SK-N-SH treated with all-trans-retinoic acid at 6 μM for 48 hours (cell line): Measurements from ENCODE around the gene BACH2.

ENCODE experiments used
- ARNTL ChIP-seq: fragments of 450-650 bp; formaldehyde crosslinking; IDR thresholded peaks from 2 replicates; pipeline ENCODE4 v1.5.0; 2020; ENCODE audit warnings: low read depth, mild to moderate bottlenecking, moderate library complexity, borderline replicate concordance
- ESRRG ChIP-seq: fragments of 250-450 bp; sonication (Bioruptor Pico); IDR thresholded peaks from 2 replicates; pipeline ENCODE4 v1.6.1; 2021; ENCODE audit warnings: mild to moderate bottlenecking
- GLIS3 ChIP-seq: fragments of 250-450 bp; sonication (Bioruptor Pico); IDR thresholded peaks from 2 replicates; pipeline ENCODE4 v1.5.0; 2020; ENCODE audit warnings: mild to moderate bottlenecking, moderate library complexity
- RARB ChIP-seq: fragments of 250-450 bp; sonication (Bioruptor Pico); IDR thresholded peaks from 2 replicates; pipeline ENCODE4 v1.8.0; 2021; ENCODE audit warnings: mild to moderate bottlenecking, moderate library complexity
- SNAI2 ChIP-seq: fragments of 250-450 bp; sonication (Bioruptor Pico); IDR thresholded peaks from 2 replicates; pipeline ENCODE4 v1.5.0; 2020; ENCODE audit warnings: mild to moderate bottlenecking, moderate library complexity
- ZFP3 ChIP-seq: fragments of 250-450 bp; sonication (Bioruptor Pico); IDR thresholded peaks from 2 replicates; pipeline ENCODE4 v1.5.0; 2020; ENCODE audit warnings: mild to moderate bottlenecking, moderate library complexity
- ZFP30 ChIP-seq: fragments of 450-650 bp; formaldehyde crosslinking; IDR thresholded peaks from 2 replicates; pipeline ENCODE4 v1.5.0; 2022; ENCODE audit warnings: mild to moderate bottlenecking, moderate library complexity
- ZNF565 ChIP-seq: fragments of 450-650 bp; formaldehyde crosslinking; conservative IDR thresholded peaks from 2 replicates; pipeline ENCODE4 v1.5.0; 2020; ENCODE audit warnings: low read depth, mild to moderate bottlenecking, moderate library complexity
- ZNF70 ChIP-seq: fragments of 450-650 bp; formaldehyde crosslinking; IDR thresholded peaks from 2 replicates; pipeline ENCODE4 v1.5.0; 2020; ENCODE audit warnings: mild to moderate bottlenecking, moderate library complexity
- TF ChIP-seq, protein P1 (sequence below): fragments of 250-450 bp; sonication (Bioruptor Pico); IDR thresholded peaks from 2 replicates; pipeline ENCODE4 v1.8.0; 2021; ENCODE audit warnings: low read depth, mild to moderate bottlenecking, moderate library complexity, borderline replicate concordance
- TF ChIP-seq, protein P2 (sequence below): fragments of 250-450 bp; sonication (Bioruptor Pico); IDR thresholded peaks from 2 replicates; pipeline ENCODE4 v1.8.0; 2020; ENCODE audit warnings: mild to moderate bottlenecking, moderate library complexity, borderline replicate concordance
- TF ChIP-seq, protein P3 (sequence below): fragments of 250-450 bp; sonication (Bioruptor Pico); IDR thresholded peaks from 2 replicates; pipeline ENCODE4 v1.5.1; 2020; ENCODE audit warnings: low read depth, mild to moderate bottlenecking, moderate library complexity

DNA sequence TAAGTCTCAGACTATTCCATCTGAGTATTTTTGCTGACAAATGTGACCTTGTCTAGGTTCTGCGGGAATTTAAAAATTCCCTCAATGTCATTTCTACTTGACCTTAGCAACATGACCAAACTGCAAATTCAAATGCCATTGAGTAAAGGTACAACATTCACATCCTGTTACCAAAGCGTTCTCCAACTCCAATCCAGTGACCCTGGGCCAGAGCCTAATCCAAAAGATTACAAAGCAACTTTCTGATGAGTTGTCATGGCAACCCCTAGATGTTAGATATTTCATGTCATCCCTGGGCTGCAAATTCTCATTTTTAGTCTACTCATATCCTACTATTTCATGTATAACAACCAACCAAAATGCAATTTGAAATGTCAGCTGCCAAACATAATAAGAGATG is 65.3 kb downstream of the BACH2 start:
- TF ChIP-seq ZFP30: no peak
- no peak for TF ChIP-seq ESRRG (CRISPR knock-in tag)
- TF ChIP-seq RARB (CRISPR knock-in tag): no peak
- no peak for TF ChIP-seq ZNF70 (CRISPR knock-in tag)
- TF ChIP-seq ZFP3 (CRISPR knock-in tag): no peak
- no peak for TF ChIP-seq SNAI2 (CRISPR knock-in tag)
- TF ChIP-seq ARNTL: no peak
- TF ChIP-seq GLIS3 (CRISPR knock-in tag): no peak
- no peak for TF ChIP-seq ZNF565 (CRISPR knock-in tag)
- TF ChIP-seq, protein P1, sequence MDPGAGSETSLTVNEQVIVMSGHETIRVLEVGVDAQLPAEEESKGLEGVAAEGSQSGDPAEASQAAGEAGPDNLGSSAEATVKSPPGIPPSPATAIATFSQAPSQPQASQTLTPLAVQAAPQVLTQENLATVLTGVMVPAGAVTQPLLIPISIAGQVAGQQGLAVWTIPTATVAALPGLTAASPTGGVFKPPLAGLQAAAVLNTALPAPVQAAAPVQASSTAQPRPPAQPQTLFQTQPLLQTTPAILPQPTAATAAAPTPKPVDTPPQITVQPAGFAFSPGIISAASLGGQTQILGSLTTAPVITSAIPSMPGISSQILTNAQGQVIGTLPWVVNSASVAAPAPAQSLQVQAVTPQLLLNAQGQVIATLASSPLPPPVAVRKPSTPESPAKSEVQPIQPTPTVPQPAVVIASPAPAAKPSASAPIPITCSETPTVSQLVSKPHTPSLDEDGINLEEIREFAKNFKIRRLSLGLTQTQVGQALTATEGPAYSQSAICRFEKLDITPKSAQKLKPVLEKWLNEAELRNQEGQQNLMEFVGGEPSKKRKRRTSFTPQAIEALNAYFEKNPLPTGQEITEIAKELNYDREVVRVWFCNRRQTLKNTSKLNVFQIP (CRISPR knock-in tag): no peak
- TF ChIP-seq, protein P2, sequence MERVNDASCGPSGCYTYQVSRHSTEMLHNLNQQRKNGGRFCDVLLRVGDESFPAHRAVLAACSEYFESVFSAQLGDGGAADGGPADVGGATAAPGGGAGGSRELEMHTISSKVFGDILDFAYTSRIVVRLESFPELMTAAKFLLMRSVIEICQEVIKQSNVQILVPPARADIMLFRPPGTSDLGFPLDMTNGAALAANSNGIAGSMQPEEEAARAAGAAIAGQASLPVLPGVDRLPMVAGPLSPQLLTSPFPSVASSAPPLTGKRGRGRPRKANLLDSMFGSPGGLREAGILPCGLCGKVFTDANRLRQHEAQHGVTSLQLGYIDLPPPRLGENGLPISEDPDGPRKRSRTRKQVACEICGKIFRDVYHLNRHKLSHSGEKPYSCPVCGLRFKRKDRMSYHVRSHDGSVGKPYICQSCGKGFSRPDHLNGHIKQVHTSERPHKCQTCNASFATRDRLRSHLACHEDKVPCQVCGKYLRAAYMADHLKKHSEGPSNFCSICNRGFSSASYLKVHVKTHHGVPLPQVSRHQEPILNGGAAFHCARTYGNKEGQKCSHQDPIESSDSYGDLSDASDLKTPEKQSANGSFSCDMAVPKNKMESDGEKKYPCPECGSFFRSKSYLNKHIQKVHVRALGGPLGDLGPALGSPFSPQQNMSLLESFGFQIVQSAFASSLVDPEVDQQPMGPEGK: no peak
- TF ChIP-seq, protein P3, sequence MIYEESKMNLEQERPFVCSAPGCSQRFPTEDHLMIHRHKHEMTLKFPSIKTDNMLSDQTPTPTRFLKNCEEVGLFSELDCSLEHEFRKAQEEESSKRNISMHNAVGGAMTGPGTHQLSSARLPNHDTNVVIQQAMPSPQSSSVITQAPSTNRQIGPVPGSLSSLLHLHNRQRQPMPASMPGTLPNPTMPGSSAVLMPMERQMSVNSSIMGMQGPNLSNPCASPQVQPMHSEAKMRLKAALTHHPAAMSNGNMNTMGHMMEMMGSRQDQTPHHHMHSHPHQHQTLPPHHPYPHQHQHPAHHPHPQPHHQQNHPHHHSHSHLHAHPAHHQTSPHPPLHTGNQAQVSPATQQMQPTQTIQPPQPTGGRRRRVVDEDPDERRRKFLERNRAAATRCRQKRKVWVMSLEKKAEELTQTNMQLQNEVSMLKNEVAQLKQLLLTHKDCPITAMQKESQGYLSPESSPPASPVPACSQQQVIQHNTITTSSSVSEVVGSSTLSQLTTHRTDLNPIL (CRISPR knock-in tag): no peak
